ENCODE results near the gene MRRF. TPM values are rescaled to one million over a fixed set of nuclear protein-coding genes. Genes with fewer than 3 reads are reported as not detected.

MRRF gene
- total RNA-seq, 1 experiment from 2014 or later = 45.7 TPM

DNA sequence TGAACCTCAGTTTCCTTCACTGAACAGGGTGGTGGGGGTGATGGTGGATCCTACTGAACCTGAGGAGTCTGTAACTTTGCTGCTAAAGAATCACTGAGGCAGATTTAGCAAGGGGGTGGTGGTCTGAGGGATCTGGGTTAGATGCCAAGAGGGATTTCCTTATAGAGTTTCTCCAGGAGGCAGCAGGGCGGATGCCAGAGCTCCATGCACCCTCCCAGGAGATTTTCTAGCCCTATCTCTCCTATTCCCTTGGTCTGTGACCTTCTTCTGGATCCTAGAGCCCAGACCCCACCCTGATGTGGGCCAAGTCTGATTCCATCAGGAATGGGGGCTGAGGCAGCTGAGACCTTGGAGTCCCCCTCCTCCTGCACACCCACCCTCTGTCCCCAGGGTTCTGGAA is 112.1 kb downstream of the MRRF start:
- H3K4me1 Mint-ChIP-seq (ENCODE audit: low read depth, unreplicated experiment) = peaks cover 16% of the 10 kb centered on the region
- no TSS peak for BruUV-seq (replicated peaks)
- H3K27ac Mint-ChIP-seq (ENCODE audit: unreplicated experiment) = no peak overlapping the region
- TF ChIP-seq, protein P1, sequence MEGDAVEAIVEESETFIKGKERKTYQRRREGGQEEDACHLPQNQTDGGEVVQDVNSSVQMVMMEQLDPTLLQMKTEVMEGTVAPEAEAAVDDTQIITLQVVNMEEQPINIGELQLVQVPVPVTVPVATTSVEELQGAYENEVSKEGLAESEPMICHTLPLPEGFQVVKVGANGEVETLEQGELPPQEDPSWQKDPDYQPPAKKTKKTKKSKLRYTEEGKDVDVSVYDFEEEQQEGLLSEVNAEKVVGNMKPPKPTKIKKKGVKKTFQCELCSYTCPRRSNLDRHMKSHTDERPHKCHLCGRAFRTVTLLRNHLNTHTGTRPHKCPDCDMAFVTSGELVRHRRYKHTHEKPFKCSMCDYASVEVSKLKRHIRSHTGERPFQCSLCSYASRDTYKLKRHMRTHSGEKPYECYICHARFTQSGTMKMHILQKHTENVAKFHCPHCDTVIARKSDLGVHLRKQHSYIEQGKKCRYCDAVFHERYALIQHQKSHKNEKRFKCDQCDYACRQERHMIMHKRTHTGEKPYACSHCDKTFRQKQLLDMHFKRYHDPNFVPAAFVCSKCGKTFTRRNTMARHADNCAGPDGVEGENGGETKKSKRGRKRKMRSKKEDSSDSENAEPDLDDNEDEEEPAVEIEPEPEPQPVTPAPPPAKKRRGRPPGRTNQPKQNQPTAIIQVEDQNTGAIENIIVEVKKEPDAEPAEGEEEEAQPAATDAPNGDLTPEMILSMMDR (IDR thresholded peaks at IDR 0.05; ENCODE audit: unreplicated experiment) = no peak
- peaks cover 18% of the 10 kb centered on the region for H3K27me3 Mint-ChIP-seq (ENCODE audit: unreplicated experiment)
- DNase-seq = no peak
- CTCF ChIA-PET = no interaction called here
- H3K4me3 Mint-ChIP-seq (ENCODE audit: low read depth, unreplicated experiment) = no peak overlapping the region
- intact Hi-C loops (cut with micrococcal nuclease; ENCODE audit: unreplicated experiment) = loop anchor here (5.0 kb wide), 1 partner anchor 76 kb away; no protein-coding TSS in a partner anchor
- no peaks in the 10 kb centered on the region for H3K36me3 Mint-ChIP-seq (ENCODE audit: insufficient read depth, unreplicated experiment)
- H3K9me3 Mint-ChIP-seq (ENCODE audit: low read depth, unreplicated experiment) = no peaks in the 10 kb centered on the region

- TF ChIP-seq, protein P1 (IDR thresholded peaks at IDR 0.05; ENCODE audit: unreplicated experiment) = no peak
- H3K27me3 Mint-ChIP-seq (ENCODE audit: unreplicated experiment) = peaks cover 11% of the 10 kb centered on the region
- intact Hi-C loops (cut with micrococcal nuclease; ENCODE audit: unreplicated experiment) = loop anchor here (5.0 kb wide), 1 partner anchor 75 kb away; no protein-coding TSS in a partner anchor
- no TSS peak for BruUV-seq (replicated peaks)
- H3K36me3 Mint-ChIP-seq (ENCODE audit: insufficient read depth, unreplicated experiment) = no peaks in the 10 kb centered on the region
- H3K27ac Mint-ChIP-seq (ENCODE audit: unreplicated experiment) = no peak overlapping the region
- H3K9me3 Mint-ChIP-seq (ENCODE audit: low read depth, unreplicated experiment) = no peaks in the 10 kb centered on the region
- CTCF ChIA-PET = no interaction called here
- peaks cover 19% of the 10 kb centered on the region for H3K4me1 Mint-ChIP-seq (ENCODE audit: low read depth, unreplicated experiment)
- DNase-seq = no peak
- H3K4me3 Mint-ChIP-seq (ENCODE audit: low read depth, unreplicated experiment) = no peak overlapping the region
These were observed 112.8 kb downstream of the MRRF start for GRCh38 chr9:122377241-122378164.

GRCh38 chr9:122378236-122378635 is 113.6 kb downstream of the MRRF start:
- no peaks in the 10 kb centered on the region for H3K9me3 Mint-ChIP-seq (ENCODE audit: low read depth, unreplicated experiment)
- H3K27ac Mint-ChIP-seq (ENCODE audit: unreplicated experiment) = no peak overlapping the region
- no TSS peak for BruUV-seq (replicated peaks)
- peaks cover 3% of the 10 kb centered on the region for H3K27me3 Mint-ChIP-seq (ENCODE audit: unreplicated experiment)
- TF ChIP-seq, protein P1 (IDR thresholded peaks at IDR 0.05; ENCODE audit: unreplicated experiment) = no peak
- no peak for DNase-seq
- CTCF ChIA-PET = no interaction called here
- no peak overlapping the region for H3K4me3 Mint-ChIP-seq (ENCODE audit: low read depth, unreplicated experiment)
- H3K36me3 Mint-ChIP-seq (ENCODE audit: insufficient read depth, unreplicated experiment) = no peaks in the 10 kb centered on the region
- intact Hi-C loops (cut with micrococcal nuclease; ENCODE audit: unreplicated experiment) = loop anchor here (5.0 kb wide), 1 partner anchor 74 kb away; no protein-coding TSS in a partner anchor
- peaks cover 26% of the 10 kb centered on the region for H3K4me1 Mint-ChIP-seq (ENCODE audit: low read depth, unreplicated experiment)

DNA sequence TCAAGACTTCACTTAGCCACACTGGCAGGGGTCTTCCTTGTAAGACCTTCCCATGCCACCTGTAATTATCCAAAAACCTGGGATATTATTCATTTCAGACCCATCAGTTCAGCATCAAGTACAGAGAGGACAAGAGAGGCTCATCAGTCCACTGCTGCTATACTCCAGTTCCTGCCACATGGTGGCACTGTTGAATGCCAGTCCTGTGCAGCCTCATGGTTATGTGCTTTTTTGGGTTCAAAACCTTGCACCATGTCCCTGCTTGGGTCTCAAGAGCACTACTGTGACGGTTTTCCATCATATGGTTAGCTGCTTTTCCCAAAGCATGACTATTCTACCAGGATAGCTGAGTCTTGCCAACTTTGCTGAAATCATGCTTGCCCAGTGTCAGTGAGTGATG is 114.7 kb downstream of the MRRF start:
- H3K4me1 Mint-ChIP-seq (ENCODE audit: low read depth, unreplicated experiment) = peaks cover 31% of the 10 kb centered on the region
- H3K9me3 Mint-ChIP-seq (ENCODE audit: low read depth, unreplicated experiment) = no peaks in the 10 kb centered on the region
- intact Hi-C loops (cut with micrococcal nuclease; ENCODE audit: unreplicated experiment) = loop anchor here (5.0 kb wide), 1 partner anchor 73 kb away; no protein-coding TSS in a partner anchor
- no peaks in the 10 kb centered on the region for H3K36me3 Mint-ChIP-seq (ENCODE audit: insufficient read depth, unreplicated experiment)
- no peak overlapping the region for H3K4me3 Mint-ChIP-seq (ENCODE audit: low read depth, unreplicated experiment)
- CTCF ChIA-PET = no interaction called here
- no peak for DNase-seq
- no peak overlapping the region for H3K27ac Mint-ChIP-seq (ENCODE audit: unreplicated experiment)
- TF ChIP-seq, protein P1 (IDR thresholded peaks at IDR 0.05; ENCODE audit: unreplicated experiment) = no peak
- no TSS peak for BruUV-seq (replicated peaks)
- no peaks in the 10 kb centered on the region for H3K27me3 Mint-ChIP-seq (ENCODE audit: unreplicated experiment)

Data from Calu3 (cell line).